Measurements from ENCODE around the gene FAM222A.

GRCh38 chr12:109781668-109782325 lies 68.2 kb downstream of the FAM222A start:
- no peak for TF ChIP-seq POLR2A (IDR thresholded peaks at IDR 0.05)
- TF ChIP-seq, protein P1, sequence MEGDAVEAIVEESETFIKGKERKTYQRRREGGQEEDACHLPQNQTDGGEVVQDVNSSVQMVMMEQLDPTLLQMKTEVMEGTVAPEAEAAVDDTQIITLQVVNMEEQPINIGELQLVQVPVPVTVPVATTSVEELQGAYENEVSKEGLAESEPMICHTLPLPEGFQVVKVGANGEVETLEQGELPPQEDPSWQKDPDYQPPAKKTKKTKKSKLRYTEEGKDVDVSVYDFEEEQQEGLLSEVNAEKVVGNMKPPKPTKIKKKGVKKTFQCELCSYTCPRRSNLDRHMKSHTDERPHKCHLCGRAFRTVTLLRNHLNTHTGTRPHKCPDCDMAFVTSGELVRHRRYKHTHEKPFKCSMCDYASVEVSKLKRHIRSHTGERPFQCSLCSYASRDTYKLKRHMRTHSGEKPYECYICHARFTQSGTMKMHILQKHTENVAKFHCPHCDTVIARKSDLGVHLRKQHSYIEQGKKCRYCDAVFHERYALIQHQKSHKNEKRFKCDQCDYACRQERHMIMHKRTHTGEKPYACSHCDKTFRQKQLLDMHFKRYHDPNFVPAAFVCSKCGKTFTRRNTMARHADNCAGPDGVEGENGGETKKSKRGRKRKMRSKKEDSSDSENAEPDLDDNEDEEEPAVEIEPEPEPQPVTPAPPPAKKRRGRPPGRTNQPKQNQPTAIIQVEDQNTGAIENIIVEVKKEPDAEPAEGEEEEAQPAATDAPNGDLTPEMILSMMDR (IDR thresholded peaks at IDR 0.05) = no peak
